Erythroblast (primary cell): ENCODE data around the gene ACTN4.

Source experiments
- DNase-seq, 2 experiments: peaks; one replicate each; lab custom pipeline; 2025; lab: John Stamatoyannopoulos, UW
- GATA1 ChIP-seq: IDR thresholded peaks from 2 replicates; pipeline ENCODE4 v1.6.1; 2011; ENCODE audit warnings: low read depth, mild to moderate bottlenecking, control low read depth, low read length, moderate library complexity
- POLR2A ChIP-seq: IDR thresholded peaks from 2 replicates; pipeline ENCODE4 v1.6.1; 2011; ENCODE audit warnings: mild to moderate bottlenecking, low read length

The ACTN4 gene

DNA sequence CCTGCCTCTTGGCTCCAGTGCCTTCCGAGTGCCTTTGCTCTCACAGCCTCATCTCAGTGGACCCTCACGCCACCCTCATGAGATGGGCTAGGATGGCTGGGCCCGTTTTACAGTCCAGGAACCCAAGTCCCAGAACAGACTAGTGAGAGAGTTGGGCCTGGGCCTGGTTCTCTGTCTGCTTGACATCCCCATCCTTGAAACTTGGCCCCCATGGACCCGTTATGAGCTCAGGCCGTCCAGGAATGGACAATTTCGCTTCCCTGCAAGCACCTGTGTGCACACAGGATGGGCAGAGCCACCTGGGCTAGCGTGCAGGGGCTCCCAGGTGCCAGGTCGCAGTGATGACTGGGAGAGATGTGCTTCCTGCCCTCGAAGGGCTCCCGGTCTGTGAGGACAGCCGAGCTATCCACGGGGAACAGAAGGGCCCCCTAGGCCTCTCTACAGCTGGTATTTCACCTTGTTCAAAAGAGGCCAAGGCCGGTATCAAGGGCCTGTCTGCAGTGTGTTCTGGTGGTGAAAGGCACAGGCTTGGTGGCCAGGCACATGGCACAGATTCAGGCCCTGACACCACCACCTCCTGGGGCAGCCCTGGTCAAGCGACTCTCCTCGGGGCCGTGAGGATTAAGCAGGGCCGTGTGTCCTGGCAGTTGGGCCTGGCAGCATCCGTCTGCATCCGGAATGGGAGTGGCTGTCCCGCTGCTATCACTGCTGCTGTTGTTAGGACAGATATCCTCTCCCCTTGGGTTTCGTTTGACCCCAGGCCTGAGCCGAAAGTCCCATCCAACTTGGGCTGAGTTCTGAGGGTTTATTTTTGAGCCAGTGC is 58.0 kb downstream of the ACTN4 start:
- no peak for TF ChIP-seq GATA1
- TF ChIP-seq POLR2A = no peak
- DNase-seq = no peak

DNA sequence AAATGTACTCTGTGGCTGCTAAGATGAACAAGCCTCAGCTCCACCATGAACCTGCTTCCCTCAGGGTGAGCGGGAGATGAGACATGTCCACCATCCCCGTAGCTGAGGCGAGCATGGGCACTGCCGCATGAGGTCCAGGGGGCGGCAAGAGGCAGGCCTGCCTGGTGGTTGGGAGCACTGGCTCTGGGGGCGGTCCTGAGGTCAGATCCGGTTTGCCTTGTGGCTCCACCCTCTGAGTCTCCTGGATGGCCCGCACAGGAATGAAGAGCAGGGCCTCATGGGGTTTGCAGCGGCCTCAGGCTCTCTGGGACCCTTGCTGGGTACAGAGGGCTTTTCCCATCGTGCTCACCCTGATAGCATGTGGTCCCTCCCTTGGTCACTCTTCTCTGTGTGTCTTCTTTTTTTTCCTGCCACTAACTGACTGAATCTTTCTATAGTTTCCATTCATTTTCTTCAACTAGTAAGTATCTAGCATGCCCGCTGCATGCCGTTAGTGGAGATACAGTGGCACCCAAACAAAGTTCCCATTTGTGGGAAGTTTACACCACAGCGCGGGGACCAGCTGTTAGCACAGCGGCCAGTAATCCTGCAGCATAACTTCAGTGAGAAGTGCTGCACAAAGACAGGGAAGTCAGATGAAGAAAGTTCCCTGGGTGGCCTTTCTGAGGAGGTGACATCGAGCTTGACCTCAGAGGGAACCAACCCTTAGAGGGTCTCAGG is 59.5 kb downstream of the ACTN4 start:
- DNase-seq = no peak
- TF ChIP-seq POLR2A (no peak), GATA1 (no peak)

DNA sequence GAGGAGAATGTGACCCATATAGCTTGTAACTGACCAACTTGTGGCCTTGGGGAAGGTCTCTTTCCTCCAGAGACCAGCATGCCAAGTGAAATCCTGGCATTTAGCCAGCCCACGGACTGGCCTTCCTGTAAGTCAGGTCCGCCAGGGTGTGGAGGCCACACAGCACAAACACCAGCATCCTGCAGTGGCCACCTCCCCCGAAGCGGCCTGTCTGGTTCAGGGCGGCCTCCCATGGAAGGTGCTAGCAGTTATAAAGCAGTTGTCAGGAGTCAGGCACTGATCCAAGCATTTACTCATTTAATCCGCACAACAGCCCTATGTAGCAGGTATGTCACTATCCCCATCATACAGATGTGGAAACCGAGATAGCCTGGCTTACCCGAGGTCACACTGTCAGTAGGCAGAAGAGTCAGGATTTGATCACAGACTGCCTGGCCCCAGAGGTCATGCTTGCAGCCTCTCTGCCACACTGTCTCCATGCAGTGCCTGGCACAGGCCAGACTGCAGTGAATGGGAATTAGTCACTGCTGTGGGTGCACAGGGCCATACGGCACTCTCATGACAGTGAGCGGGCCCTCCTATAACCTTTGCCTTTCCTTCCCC is 60.2 kb downstream of the ACTN4 start:
- TF ChIP-seq POLR2A (no peak), GATA1 (no peak)
- no peak for DNase-seq

DNA sequence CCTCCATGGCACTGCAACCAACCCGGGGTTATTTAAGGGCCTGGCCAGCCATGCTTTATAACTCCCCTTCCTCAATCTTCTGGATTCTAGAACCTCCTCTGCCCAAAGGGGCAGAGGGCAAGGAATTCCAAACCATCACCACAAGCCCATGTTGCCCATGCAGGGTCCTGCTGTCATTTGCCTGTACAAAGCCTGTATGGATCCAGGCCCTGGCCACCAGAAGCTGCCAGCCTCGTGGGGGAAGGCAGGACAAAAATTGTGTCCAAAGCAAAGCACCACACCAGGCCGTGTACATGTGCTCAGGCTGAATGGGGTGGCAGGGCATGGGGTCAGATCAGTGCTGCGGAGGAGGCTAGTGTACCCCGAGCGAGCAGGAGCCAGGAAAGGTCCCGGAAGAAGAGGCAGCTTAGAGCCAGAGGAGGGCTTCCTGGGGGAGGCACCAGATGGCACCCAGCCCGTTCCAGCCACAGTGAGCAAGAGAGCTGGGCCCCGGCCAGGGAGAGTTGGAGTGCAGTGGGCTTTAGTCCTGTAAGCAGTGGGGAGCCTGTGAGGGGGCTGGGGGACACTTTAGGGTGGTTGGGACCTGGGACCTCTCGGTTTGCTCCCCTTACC is 61.1 kb downstream of the ACTN4 start:
- TF ChIP-seq GATA1 = no peak
- no peak for TF ChIP-seq POLR2A
- DNase-seq = no peak

DNA sequence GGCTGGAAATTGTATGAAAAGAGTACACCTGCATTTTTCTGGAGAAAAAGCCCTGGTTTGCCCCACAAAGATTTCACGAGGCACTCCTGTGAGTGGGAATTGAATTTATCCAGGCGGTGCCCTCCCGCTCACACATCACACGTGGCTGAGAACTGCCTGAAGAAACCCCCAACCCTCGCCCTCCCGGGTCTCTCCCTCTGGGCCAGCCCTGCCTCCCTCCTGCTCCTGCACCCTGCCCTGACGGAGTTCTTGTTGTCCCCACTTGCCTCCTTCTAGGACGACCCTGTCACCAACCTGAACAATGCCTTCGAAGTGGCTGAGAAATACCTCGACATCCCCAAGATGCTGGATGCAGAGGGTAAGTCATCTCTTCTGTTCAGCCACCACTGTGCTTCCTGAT is 61.7 kb downstream of the ACTN4 start:
- TF ChIP-seq GATA1 = no peak
- TF ChIP-seq POLR2A = no peak
- no peak for DNase-seq

DNA sequence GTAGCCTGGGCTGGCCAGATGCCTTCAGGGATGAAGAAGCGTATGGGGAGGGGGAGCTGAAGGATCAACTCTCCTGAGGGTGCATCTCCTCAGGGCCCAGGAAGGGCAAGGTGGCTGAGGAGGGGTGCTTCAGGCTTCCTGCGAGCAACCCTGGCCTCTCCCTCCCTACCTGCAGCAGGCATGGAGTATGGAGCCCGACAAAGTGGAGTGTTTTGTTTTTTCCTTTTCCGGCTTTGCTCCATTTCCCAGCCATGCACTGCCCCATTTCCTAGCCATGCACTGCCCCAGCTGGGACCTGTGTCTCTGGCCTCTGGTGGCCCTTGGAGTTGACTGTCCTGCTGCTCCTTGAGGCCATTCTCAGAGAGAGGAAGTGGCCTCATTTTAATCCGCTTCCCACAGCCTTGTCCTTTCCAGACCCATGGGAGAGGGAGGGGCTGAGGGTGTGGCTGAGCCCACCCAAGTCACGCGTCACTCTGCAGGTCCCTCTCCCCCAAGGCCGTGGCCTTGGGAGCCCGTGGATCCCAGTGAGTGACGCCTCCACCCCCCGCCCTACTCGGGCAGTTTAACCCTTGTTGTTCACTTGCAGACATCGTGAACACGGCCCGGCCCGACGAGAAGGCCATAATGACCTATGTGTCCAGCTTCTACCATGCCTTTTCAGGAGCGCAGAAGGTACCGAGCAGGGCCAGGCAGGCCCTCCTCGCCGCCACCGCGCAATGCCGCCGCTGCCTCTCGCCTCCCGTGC is 62.4 kb downstream of the ACTN4 start:
- TF ChIP-seq POLR2A = no peak
- DNase-seq = no peak

DNA sequence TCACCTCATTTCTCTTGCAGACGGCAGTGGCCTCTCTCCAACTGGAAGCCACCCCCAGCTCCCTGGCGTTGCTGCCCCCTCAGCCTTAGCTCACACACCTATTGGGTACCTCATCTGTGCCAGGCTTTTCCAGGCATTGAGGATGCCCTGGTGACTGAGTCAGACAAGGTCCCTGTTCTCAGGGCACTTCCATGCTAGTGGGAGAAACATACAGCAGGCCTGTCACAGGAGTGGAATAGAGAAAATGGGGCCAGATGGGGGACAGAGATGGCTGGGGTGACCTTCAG is 62.9 kb downstream of the ACTN4 start:
- TF ChIP-seq GATA1 (no peak), POLR2A (no peak)
- DNase-seq = no peak

DNA sequence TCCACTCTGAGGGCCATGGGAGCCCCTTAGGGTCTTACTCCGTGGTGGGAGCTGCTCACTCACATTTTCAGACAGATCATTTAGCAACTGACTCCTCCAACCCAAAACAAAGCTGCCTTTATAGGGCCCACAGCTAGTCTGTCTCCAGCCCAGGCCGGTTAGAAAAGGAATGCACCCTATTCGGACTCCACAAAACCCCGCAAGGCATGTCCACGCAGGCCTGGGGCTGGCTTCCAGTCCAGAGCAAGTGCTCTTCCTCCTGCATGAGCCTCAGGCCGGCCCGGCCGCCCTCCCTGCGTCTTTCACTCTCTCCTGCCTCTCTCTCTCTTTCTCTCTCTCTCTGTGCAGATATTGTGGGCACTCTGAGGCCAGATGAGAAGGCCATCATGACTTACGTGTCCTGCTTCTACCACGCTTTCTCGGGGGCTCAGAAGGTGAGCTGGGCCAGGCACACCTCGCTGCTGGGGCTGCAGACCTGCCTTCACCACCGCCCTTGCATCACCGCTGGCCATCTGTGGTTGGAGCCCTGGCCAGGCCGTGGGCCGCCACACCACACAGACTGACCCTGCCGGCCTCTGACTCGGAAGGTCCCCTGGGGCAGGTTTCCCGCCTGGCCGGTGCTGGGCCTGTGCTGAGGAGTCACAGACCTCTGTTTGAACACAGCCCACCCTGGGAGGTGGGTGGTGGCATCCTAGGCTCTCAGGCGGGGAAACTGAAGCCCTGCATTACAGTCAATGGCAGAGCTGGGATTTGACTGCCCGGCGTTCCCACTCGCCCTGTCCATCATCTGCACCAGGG is 63.7 kb downstream of the ACTN4 start:
- TF ChIP-seq POLR2A (no peak), GATA1 (no peak)

DNA sequence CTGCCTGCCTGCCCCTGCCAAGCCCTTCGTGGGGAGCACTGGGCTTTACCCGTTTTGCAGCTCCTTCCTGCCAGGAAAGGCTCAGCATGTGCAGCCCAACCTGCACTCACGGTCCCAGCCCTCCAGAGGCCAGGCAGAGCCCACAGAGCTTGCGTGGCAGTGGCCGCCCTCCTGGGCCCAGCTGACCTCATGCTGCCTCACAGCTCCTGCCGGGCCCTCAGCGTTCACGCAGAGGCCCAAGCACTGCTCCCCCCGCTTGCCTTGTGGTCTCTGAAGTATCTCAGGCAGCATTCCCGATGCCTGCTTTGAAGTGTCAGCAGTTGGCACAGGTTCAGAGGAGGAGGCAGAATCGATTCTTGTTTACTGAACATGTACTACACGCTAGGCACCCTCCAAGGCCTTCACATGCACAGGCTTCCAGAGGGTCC is 64.3 kb downstream of the ACTN4 start:
- TF ChIP-seq POLR2A = no peak
- TF ChIP-seq GATA1 = no peak
- no peak for DNase-seq

More for the DNA sequence above, 63.7 kb downstream of the ACTN4 start:
- DNase-seq = no peak

DNA sequence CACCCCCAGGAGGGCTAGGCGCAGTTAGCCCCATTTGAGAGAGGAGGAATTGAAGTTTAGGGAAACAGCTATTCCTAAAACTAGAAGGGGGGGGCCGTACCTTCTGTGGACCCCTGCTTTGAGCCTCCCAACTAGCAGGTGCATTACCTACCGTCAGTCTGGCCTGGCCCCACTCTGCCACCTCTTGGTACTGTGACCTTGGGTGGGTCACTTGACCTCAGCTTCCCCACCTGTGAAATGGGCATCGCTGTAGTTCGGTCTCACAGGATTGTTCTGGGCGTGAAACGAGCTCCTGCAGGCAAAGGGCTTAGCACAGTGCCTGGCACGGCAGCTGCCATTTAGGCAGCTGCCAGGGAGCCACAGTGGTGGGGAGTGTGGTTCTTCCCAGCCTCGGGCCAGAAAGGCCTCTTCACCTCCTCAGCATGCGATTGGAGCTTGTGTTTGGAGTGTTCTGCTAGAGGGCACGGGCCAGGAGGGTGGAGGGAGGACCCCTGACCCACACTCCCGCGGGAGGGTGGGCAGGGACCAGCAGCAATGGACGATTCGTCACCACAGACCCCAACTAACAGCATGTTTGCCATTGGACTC is 64.8 kb downstream of the ACTN4 start:
- DNase-seq = no peak
- TF ChIP-seq POLR2A = no peak

DNA sequence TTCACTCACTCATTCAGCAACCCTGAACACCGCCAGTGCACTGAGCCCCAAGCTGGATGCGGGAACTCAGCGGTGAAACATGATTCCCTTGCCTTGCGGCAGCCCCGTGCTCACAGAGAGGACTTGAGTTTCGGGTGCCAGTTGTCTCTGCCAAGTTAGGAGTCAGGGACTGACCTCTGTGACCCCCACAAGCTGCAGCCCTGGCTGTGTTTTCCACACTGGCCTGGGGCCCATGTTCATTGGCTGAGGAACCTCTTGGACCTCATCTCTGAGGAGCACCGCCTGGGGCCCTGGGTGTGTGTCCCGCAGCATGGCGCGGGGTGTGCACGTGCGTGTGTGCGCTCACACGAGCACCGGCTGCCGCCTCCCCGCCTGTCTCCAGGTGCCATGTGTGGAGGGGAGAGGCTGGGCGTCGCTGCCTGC is 65.8 kb downstream of the ACTN4 start:
- no peak for DNase-seq
- TF ChIP-seq GATA1 = no peak
- no peak for TF ChIP-seq POLR2A

DNA sequence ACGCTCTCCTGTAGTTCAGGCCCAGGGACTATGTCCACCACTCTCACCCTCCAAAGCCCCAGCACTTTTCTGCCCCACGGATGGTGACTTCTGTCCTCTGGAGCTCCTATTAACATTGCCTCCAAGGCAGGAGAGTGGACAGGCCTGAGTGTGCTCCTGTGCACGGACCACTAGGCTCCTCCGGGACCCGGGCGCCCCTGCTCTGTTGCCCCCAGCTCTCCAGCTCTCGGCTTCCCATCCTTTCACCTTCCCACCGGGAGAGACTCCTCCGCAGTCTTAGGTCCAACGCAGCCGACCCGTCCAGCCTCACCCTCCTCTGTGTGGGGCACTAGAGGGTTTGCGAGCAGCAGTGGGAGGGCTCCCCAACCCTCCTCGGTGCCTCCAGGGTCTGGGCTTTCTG is 66.4 kb downstream of the ACTN4 start:
- TF ChIP-seq GATA1 (no peak), POLR2A (no peak)
- no peak for DNase-seq
